Measurements from ENCODE around the gene C1orf159.

C1orf159 gene

DNA sequence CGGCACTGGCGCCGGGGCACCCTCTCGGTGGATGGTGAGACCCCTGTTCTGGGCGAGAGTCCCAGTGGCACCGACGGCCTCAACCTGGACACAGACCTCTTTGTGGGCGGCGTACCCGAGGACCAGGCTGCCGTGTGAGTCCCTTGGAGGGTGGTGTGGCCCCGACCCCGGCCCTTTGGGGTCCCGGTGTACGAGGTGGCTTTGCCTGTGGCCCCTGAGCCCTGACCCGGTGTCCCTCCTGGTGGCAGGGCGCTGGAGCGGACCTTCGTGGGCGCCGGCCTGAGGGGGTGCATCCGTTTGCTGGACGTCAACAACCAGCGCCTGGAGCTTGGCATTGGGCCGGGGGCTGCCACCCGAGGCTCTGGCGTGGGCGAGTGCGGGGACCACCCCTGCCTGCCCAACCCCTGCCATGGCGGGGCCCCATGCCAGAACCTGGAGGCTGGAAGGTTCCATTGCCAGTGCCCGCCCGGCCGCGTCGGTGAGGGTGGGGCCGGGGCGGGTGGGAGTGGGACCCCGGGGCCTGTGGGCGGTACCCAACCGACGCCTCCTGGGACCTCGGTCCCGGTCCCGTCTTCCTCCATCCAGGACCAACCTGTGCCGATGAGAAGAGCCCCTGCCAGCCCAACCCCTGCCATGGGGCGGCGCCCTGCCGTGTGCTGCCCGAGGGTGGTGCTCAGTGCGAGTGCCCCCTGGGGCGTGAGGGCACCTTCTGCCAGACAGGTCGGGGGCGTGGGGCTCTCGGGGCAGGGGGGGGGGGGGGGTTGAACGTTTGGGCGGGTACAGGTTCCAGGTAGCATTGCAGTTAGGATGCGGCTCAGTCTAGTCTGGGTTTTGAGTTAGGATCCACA is 66.3 kb downstream of the C1orf159 start:
- DNase-seq = no peak

DNA sequence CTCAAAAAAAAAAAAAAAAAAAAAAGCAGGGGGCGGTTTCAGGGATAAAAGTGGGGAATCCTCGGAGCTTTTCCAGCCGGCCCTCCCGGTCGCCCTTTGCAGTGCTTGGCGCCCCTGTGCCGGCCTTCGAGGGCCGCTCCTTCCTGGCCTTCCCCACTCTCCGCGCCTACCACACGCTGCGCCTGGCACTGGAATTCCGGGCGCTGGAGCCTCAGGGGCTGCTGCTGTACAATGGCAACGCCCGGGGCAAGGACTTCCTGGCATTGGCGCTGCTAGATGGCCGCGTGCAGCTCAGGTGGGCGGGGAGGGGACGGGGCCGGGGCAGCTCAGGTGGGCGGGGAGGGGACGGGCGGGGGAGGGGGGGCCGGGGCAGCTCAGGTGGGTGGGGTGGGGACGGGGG is 67.1 kb downstream of the C1orf159 start:
- DNase-seq = no peak

DNA sequence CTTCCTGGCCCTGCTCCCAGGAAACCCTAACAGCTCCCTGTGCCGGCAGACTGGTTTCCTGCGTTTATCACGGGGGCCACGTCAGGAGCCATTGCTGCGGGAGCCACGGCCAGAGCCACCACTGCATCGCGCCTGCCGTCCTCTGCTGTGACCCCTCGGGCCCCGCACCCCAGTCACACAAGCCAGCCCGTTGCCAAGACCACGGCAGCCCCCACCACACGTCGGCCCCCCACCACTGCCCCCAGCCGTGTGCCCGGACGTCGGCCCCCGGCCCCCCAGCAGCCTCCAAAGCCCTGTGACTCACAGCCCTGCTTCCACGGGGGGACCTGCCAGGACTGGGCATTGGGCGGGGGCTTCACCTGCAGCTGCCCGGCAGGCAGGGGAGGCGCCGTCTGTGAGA is 67.9 kb downstream of the C1orf159 start:
- DNase-seq = no peak

DNA sequence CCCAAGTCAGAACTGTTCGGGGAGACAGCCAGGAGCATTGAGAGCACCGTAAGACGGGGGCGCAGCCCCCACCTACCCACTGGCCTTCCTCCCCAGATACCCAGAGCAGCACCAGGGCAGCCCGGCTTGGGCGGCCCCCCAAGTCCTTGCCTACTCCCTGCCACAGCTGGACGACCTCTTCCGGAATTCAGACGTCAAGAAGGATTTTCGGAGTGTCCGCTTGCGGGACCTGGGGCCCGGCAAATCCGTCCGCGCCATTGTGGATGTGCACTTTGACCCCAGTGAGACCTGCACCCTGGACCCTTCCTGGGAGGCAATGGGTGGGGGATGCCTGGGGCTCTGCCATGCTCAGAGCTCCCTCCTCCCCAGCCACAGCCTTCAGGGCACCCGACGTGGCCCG is 68.5 kb downstream of the C1orf159 start:
- DNase-seq = no peak

DNA sequence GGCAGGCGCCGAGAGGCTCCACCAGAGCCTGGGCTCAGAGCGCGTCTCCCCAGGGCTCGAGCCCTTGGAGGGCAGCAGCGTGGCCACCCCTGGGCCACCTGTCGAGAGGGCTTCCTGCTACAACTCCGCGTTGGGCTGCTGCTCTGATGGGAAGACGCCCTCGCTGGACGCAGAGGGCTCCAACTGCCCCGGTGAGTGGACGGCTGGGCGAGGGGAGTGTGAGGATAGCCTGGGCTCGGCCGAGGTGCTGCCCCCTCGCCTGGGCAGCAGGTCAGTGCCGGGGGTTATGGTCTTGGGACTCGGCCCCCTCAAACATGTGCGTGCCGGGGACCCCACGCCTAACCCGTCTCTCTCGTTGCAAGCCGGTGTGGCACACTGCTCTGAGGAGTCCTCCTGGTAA is 69.1 kb downstream of the C1orf159 start:
- no peak for DNase-seq

DNA sequence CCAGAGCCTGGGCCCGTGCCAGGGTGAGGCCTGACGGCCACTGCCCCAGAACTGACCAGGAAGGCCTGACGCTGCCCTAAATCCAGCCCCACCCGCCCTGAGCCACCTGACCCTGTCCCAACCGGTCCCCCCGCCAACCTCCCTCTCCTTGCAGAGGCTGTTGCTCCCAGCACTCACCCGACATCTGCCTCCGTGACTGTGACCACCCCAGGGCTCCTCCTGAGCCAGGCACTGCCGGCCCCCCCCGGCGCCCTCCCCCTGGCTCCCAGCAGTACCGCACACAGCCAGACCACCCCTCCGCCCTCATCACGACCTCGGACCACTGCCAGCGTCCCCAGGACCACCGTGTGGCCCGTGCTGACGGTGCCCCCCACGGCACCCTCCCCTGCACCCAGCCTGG is 69.6 kb downstream of the C1orf159 start:
- no peak for DNase-seq

DNA sequence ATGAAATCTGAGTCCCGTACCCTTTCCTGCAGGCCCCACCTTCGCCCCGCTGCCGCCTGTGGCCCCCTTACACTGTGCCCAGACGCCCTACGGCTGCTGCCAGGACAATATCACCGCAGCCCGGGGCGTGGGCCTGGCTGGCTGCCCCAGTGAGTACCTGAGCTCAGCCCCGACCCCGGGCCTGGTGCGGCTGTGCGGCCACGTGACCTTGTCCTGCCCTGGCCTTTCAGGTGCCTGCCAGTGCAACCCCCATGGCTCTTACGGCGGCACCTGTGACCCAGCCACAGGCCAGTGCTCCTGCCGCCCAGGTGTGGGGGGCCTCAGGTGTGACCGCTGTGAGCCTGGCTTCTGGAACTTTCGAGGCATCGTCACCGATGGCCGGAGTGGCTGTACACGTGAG is 70.8 kb downstream of the C1orf159 start:
- no peak for DNase-seq

DNA sequence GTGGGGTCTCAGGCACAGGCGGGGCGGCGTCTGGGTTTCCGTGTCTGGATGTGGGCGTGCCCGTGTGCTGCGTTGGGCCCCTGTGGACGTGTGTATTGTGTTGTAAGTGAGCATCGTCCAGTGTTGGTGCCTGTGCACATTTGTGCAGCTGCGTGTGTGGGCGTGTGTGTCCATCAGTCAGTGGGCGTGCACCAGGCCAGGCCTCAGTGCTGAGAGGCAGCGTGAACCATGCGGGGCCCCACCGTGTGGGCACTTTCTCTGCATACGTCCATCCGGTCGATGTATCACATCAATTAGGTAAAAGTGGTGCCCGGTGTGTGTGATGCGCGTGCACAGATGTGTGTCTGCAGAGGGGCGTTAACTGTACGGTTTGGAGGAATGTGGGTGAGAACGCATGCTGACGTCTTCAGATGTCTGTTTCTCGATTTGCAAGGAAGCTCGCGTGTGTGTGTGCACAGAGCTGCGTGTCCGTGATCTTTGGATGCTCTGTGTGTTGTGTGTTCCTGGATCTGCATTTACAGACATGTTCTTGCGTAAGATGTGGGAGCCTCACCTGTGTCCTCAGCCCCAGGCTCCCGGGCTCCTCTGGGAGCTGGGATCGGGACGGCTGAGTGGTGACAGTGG is 71.3 kb downstream of the C1orf159 start:
- no peak for DNase-seq

DNA sequence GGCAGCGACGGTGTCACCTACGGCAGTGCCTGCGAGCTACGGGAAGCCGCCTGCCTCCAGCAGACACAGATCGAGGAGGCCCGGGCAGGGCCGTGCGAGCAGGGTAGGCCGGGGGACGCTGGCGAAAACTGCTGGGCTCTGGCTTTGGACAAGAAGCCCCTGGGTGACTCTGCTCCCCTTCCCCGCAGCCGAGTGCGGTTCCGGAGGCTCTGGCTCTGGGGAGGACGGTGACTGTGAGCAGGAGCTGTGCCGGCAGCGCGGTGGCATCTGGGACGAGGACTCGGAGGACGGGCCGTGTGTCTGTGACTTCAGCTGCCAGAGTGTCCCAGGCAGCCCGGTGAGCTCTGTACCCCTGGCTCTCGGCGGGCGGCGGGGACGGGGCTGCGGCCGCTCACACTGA is 72.0 kb downstream of the C1orf159 start:
- DNase-seq = no peak

DNA sequence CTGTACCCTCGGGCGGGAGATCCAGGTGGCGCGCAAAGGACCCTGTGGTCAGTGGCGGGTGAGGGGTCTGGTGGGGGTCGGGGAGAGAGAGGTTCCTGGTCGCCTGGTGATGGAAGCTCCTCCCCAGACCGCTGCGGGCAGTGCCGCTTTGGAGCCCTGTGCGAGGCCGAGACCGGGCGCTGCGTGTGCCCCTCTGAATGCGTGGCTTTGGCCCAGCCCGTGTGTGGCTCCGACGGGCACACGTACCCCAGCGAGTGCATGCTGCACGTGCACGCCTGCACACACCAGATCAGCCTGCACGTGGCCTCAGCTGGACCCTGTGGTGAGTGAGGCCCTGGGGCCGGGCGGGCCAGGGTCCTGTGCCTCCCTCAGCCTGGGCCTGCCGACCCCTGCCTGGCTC is 72.5 kb downstream of the C1orf159 start:
- DNase-seq = no peak

DNA sequence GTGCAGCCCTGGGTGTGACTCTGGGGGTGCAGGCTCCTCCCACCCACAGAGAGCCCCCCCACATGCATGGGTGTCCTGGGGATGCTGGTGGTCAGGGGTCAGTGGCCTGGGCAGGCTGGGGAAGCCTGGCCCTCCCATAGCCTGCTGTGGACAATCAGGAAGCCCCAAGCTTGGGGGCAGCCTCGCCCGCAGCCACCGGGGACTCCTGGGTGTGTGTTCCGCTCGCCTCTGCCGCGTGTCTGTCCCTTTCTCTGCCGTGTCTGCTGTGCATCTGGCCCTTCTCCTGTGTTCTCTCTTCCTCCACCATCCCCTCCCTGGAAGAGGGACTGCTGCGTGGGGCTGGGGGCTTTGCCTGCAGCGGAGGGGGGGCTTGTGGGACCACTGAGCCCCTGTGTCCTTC is 73.1 kb downstream of the C1orf159 start:
- DNase-seq = no peak

DNA sequence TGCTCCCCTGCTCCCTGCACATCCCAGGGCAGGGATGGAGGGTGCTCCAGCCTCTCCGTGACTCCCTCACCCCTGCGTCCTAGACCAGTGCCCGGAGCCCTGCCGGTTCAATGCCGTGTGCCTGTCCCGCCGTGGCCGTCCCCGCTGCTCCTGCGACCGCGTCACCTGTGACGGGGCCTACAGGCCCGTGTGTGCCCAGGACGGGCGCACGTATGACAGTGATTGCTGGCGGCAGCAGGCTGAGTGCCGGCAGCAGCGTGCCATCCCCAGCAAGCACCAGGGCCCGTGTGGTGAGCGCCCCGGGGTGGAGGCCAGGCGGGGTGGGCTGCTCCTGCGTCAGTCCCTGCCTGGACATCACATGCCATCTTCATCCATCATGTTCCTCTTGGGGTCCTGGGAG is 74.0 kb downstream of the C1orf159 start:
- DNase-seq = no peak

DNA sequence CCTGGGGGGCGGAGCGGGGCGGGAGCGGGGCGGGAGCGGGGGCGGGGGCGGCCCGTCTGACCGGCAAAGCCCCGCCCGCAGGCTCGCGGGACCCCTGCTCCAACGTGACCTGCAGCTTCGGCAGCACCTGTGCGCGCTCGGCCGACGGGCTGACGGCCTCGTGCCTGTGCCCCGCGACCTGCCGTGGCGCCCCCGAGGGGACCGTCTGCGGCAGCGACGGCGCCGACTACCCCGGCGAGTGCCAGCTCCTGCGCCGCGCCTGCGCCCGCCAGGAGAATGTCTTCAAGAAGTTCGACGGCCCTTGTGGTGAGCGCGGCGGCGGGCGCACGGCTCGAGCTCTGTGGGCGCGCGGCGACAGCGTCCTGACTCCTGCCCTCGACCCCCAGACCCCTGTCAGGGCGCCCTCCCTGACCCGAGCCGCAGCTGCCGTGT is 74.8 kb downstream of the C1orf159 start:
- no peak for DNase-seq

DNA sequence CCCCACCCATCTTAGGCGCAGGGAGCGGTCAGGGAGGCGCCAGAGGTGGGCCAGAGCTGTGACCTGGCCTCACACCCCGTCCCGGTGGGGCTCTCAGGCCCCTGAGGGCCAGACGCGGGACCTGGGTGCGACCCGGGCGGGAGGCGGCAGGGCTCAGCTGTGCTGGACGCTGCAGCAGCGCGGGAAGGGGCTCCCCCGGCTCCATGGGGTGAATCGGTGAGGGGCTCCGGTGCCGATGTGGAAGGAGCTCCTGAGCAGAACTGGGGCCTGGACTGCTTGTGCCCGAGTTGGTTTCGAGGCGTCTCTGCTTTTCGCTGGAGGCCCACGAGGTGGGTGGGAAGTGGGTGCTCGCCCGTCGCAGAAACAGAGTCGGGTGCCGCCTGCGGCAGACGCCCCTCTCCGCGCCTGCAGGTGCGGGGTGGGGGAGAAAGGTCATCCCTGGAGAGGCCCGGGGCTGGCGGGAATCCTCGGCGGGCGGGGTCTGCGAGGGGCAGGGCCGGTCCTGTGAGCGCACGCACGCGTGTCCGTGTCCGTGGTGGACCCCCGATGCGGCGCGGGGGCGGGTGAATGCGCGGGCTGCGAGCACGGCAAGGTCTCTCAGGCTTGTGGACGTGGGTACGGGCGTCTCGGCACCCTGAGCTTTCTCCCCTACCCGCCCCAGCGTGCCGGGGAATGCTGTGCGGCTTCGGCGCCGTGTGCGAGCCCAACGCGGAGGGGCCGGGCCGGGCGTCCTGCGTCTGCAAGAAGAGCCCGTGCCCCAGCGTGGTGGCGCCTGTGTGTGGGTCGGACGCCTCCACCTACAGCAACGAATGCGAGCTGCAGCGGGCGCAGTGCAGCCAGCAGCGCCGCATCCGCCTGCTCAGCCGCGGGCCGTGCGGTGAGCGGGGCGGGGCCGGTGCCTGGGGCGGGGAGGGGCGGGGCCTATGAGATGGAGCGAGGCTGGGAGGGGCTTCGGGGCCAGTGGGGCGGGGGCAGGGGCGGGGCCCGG is 75.6 kb downstream of the C1orf159 start:
- DNase-seq = peak; percentile 82

DNA sequence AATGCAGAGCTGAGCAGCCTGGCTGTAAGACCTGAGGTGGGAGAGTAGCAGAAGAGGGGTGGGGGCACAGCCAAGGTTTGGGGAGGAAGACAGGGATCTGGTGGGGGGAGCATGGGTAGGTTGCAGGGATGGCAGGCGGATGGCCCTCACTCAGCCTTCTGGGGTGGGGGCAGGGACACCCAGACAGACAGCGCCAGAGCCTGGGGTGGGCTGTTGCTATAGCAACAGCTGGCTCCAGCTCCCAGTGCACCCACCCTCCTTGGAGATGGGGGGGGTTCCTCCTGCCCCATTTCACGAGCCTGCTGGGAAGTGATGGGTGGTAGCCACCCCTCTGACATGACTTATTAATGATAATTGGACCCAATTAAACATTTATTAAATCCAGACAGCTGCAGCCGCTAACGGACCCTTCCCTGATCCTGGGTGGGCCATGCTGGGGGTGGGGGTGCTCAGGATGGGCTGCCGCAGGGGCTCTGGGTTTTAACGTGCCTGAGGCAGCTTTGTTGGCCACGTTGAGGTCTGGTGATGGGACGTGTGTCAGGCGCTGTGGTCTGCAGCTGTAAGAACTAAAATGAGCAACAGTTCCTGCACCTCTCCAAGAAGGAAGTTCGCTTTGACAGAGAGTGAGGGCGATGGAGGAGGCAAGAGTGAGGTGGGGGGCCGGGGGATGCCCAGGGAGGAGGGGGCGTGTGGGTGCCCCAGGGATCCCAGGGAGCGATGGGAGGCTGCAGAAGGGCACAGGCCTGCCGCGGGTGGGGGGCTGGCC is 76.6 kb downstream of the C1orf159 start:
- no peak for DNase-seq

DNA sequence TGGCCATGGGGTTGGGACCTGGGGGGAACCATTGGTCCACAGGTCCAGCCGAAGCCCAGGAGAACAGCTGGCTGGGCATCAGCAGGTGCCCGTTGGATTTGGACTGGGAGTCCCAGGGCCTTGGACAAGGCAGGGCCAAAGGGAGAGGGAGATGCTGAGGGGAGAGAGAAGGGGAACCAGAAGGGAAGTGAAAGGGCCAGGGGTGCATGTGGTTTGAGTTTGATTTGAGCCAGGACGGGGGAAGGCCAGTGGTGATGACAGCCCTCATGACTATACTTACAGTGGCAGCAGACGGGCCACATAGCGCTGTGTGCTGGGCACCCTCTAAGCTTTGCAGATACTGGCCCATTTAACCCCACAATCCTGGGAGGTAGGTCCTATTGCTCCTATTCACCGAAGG is 77.2 kb downstream of the C1orf159 start:
- DNase-seq = no peak

DNA sequence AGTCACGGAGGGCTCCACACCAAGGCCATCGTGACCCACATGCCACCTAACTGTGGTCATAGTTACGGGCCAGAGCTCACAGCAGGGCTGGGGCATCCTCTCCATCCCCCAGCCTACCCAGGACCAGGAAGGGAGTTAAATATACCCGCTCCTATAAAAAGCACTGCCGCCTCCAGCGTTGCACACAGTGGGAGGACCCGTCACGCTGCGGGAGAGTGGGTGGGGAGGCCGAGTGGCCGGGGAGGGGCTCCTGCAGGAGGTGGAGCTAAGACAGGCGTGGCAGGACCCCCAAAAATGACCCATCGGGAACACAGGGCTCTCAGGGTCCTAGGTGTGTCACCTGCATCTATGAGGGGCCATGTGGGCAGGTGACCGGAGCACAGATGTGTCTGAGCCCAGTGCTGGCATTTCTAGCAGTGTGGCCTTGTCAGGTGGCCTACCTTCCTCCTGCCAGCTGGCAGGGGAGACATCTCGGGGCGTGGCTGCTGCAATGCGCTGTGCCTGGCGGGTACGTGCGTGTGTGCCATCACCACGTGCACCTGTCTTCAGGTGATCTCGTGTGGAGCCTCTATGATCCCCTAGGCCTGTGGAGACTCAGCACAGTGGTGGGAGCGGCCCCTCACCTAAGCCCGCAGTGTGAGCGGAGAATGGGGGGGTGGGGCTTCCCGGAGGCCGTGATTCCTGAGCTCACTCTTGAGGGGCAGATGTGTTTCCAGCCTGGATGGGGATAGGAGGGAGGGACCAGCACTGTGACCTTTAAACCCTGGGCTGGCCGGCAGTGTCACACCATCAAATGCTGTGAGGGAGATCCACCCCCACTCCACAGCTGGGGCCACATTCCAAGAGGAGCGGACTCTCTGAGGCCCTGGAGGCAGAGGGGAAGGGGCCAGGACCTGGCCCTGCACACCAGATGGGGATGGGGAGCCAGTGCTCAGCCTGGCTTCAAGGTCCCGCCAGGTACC is 78.2 kb downstream of the C1orf159 start:
- no peak for DNase-seq

DNA sequence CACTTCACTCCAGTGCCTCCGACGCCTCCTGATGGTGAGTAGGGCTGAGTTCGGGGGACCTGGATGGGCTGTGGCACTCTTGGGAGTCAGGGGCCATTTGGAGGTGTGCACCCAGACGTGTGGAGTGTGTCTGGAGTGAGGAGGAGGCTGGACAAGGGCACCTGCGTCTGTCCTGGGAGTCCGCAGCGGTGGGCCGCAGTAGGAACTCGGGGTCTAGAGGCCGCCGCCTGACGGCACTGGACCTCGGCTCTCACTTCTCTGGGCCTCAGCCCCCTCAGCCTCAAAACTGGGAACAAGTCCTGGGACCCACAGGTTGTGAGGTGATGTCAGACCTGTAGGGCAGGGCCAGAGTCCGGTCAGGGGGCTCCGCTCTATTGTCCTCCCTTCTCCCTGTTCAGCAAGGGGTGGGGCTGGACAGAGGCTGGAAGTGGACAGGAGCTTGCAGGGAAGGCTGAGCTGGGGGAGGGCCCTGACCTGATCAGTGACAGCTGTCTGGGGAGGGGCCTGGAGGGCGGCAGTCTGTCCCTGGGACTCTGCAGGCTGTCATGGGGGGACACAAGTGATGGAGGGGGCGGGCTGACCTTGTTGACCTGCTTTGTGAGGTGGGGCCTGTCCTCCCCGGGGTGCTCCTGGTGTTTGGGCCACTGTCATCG is 80.5 kb downstream of the C1orf159 start:
- no peak for DNase-seq

DNA sequence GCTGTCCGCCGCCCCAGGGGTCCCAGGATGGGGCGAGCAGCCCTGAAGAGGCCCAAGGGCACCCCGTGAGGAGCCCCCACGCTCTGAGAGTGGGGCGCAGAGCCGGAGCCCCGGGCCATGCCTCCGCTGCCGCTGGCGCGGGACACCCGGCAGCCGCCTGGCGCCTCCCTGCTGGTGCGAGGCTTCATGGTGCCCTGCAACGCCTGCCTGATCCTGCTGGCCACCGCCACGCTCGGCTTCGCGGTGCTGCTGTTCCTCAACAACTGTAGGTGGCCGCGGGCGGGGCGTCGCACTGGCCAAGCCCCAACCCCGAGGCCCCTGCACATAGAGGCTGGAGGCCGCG is 81.5 kb downstream of the C1orf159 start:
- DNase-seq = no peak

DNA sequence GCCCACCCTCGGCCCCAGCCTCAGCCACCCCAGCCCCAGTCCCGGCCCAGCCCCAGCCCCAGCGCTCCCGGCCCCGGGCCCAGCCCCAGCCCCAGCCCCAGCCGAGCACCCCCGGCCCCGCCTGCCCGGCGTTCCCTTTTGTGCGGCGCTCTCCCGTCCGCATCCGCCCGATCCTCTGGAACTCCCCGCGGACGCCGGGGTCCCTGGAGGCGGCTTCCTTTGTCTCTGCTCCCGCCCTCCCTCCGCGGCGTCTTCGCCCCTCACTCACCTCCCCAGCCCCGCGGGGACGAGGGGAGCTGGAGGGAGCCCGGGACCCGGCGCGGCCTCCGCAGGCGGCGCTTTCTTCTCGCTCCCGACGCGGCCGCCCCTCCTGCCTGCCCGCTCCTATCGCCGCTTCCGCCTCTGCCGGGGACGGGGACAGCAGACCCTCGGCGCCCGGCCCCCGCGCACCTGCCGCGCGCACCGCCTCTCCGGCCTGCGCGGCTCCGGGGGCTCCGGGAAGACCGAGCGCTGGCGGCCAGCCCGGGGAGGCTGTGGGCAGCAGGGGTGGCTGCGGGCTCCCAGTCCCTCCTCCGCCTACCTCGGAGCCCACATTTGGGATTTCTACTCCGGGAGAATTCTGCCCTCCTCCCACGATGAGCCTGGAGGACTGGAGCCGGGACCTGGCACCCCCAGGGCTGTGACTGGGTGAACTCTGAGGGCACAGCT is 82.0 kb downstream of the C1orf159 start:
- no peak for DNase-seq

Measured in CD4-positive, alpha-beta T cell treated with Interleukin-12 subunit alpha and Interleukin-12 subunit beta, for 1 hour (primary cell).